Measurements from ENCODE around the gene P4HA1.

Gene P4HA1

GRCh38 chr10:73094986-73095480 lies 1.6 kb downstream of the P4HA1 start:
- DNase-seq, result no peak

GRCh38 chr10:73093922-73094850 lies 2.5 kb downstream of the P4HA1 start:
- no peak for DNase-seq

GRCh38 chr10:73092830-73093229 lies 3.8 kb downstream of the P4HA1 start:
- DNase-seq, result no peak

- DNase-seq, result no peak
Measured at GRCh38 chr10:73088304-73088703, 8.4 kb downstream of the P4HA1 start.

GRCh38 chr10:73086816-73087215 lies 9.8 kb downstream of the P4HA1 start:
- no peak for DNase-seq

- no peak for DNase-seq
Measured at GRCh38 chr10:73084209-73084608, 12.5 kb downstream of the P4HA1 start.

GRCh38 chr10:73083221-73083620 lies 13.4 kb downstream of the P4HA1 start:
- no peak for DNase-seq

- DNase-seq, result no peak
Measured at GRCh38 chr10:73079779-73080541, 16.7 kb downstream of the P4HA1 start.

- DNase-seq, result peak in 35 of 51 donors; percentile 8 to 62 (median 31)
Measured at GRCh38 chr10:73076360-73077183, 20.1 kb downstream of the P4HA1 start.

- DNase-seq, result no peak
Measured at GRCh38 chr10:73075829-73076228, 20.8 kb downstream of the P4HA1 start.

GRCh38 chr10:73073627-73074026 lies 23.0 kb downstream of the P4HA1 start:
- no peak for DNase-seq

GRCh38 chr10:73065441-73065840 lies 31.2 kb downstream of the P4HA1 start:
- no peak for DNase-seq

GRCh38 chr10:73061743-73062142 lies 34.9 kb downstream of the P4HA1 start:
- DNase-seq, result no peak

GRCh38 chr10:73060738-73061635 lies 35.7 kb downstream of the P4HA1 start:
- no peak for DNase-seq

- no peak for DNase-seq
Measured at GRCh38 chr10:73060173-73060572, 36.5 kb downstream of the P4HA1 start.

- DNase-seq, result no peak
Measured at GRCh38 chr10:73058057-73058591, 38.5 kb downstream of the P4HA1 start.

- DNase-seq, result no peak
Measured at GRCh38 chr10:73054286-73054685, 42.4 kb downstream of the P4HA1 start.

GRCh38 chr10:73053275-73053674 lies 43.4 kb downstream of the P4HA1 start:
- no peak for DNase-seq

GRCh38 chr10:73044378-73045285 lies 52.0 kb downstream of the P4HA1 start:
- no peak for DNase-seq
